Measurements from ENCODE around the gene RNF121. TPM values are rescaled to one million over a fixed set of nuclear protein-coding genes. Genes with fewer than 3 reads are reported as not detected.

RNF121 gene
- total and polyA plus RNA-seq, 2 of the 13 experiments (the other 11 are each of a cell fraction or from before 2014, with no cell fraction given): 28.6 to 44.3 TPM

DNA sequence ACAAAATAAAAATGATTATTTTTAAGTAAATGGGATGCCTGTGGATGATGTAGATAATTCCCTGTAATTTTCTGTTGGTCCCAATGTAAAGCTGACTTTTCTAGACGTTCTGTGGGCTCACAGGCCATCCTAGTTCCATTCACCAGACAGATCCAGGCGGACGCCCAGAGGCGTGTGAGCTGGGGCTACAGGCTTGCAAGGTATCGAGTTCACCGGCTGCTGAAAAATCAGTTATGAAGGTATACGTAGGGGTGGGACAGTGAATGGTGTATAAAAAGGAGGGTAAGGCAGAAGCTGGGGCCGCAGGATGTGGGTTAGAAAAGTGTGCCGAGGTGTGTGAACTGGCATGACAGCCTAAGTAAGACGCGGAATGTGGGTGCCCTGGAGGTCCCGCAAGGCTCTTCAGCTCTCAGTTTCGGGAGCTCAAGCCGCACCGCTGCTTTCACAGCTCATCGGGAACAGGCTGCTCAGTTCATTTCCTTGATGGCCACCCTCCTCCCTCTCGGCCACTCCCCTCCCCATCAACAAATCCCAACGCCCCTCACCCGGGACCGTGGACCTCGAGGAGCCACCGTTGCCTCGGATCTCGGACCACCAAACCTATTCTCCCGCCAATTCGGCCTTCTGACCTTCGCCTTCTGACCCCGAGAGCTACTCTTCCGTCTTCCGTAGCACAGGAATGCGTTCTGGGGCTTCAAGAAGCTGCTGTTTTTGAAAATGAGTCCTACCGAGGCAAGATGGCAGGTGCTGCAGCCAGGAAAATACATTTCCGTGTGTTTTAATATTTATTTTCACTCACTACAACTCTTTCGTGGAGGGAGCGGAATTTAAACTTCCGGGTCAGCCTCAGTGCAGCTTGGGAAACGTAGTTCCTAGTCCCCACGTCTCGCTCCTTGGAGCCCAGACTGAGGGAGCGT, 768 bp upstream of the RNF121 start, which contains the start of gene XNDC1N (continued):
- TF ChIP-seq GFI1 (CRISPR knock-in tag; IDR thresholded peaks at IDR 0.05; ENCODE audit: borderline replicate concordance) (no peak), ZNF230 (CRISPR knock-in tag; IDR thresholded peaks at IDR 0.05) (no peak), ZNF432 (CRISPR knock-in tag; IDR thresholded peaks at IDR 0.05; ENCODE audit: borderline replicate concordance) (no peak), KDM2A (CRISPR knock-in tag; IDR thresholded peaks at IDR 0.05; ENCODE audit: borderline replicate concordance, low read depth) (peak; percentile 36), SSRP1 (CRISPR knock-in tag; IDR thresholded peaks at IDR 0.05) (no peak), ZNF44 (CRISPR knock-in tag; IDR thresholded peaks at IDR 0.05) (0 out of 2 replicates have a peak, but pooled peaks have one; percentile 8), ZNF382 (CRISPR knock-in tag; IDR thresholded peaks at IDR 0.05; ENCODE audit: borderline replicate concordance) (no peak), MAFK (conservative IDR thresholded peaks at IDR 0.05 in 1 of 2, IDR thresholded peaks at IDR 0.05 in 1 of 2; ENCODE audit: low read length in 2 of 2) (no peak), NR2F1 (CRISPR knock-in tag; IDR thresholded peaks at IDR 0.05) (peak in 1 of 2 experiments; percentile 83; a peak in 1 of 4 replicates), HNF4G (IDR thresholded peaks at IDR 0.05; ENCODE audit: borderline replicate concordance, low read depth, low read length) (no peak), HNF4G (CRISPR knock-in tag; IDR thresholded peaks at IDR 0.05; ENCODE audit: borderline replicate concordance, low read depth) (0 out of 2 replicates have a peak, but pooled peaks have one; percentile 14), ZNF510 (CRISPR knock-in tag; IDR thresholded peaks at IDR 0.05; ENCODE audit: low read depth) (no peak; the same call in 1 of the 2 replicates), ZBTB21 (CRISPR knock-in tag; IDR thresholded peaks at IDR 0.05) (no peak), ZNF451 (CRISPR knock-in tag; IDR thresholded peaks at IDR 0.05) (no peak)
- TF ChIP-seq, protein P1, sequence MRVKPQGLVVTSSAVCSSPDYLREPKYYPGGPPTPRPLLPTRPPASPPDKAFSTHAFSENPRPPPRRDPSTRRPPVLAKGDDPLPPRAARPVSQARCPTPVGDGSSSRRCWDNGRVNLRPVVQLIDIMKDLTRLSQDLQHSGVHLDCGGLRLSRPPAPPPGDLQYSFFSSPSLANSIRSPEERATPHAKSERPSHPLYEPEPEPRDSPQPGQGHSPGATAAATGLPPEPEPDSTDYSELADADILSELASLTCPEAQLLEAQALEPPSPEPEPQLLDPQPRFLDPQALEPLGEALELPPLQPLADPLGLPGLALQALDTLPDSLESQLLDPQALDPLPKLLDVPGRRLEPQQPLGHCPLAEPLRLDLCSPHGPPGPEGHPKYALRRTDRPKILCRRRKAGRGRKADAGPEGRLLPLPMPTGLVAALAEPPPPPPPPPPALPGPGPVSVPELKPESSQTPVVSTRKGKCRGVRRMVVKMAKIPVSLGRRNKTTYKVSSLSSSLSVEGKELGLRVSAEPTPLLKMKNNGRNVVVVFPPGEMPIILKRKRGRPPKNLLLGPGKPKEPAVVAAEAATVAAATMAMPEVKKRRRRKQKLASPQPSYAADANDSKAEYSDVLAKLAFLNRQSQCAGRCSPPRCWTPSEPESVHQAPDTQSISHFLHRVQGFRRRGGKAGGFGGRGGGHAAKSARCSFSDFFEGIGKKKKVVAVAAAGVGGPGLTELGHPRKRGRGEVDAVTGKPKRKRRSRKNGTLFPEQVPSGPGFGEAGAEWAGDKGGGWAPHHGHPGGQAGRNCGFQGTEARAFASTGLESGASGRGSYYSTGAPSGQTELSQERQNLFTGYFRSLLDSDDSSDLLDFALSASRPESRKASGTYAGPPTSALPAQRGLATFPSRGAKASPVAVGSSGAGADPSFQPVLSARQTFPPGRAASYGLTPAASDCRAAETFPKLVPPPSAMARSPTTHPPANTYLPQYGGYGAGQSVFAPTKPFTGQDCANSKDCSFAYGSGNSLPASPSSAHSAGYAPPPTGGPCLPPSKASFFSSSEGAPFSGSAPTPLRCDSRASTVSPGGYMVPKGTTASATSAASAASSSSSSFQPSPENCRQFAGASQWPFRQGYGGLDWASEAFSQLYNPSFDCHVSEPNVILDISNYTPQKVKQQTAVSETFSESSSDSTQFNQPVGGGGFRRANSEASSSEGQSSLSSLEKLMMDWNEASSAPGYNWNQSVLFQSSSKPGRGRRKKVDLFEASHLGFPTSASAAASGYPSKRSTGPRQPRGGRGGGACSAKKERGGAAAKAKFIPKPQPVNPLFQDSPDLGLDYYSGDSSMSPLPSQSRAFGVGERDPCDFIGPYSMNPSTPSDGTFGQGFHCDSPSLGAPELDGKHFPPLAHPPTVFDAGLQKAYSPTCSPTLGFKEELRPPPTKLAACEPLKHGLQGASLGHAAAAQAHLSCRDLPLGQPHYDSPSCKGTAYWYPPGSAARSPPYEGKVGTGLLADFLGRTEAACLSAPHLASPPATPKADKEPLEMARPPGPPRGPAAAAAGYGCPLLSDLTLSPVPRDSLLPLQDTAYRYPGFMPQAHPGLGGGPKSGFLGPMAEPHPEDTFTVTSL (CRISPR knock-in tag; IDR thresholded peaks at IDR 0.05; ENCODE audit: borderline replicate concordance): peak; percentile 60; the same call in 1 of the 2 replicates
- TF ChIP-seq, protein P2, sequence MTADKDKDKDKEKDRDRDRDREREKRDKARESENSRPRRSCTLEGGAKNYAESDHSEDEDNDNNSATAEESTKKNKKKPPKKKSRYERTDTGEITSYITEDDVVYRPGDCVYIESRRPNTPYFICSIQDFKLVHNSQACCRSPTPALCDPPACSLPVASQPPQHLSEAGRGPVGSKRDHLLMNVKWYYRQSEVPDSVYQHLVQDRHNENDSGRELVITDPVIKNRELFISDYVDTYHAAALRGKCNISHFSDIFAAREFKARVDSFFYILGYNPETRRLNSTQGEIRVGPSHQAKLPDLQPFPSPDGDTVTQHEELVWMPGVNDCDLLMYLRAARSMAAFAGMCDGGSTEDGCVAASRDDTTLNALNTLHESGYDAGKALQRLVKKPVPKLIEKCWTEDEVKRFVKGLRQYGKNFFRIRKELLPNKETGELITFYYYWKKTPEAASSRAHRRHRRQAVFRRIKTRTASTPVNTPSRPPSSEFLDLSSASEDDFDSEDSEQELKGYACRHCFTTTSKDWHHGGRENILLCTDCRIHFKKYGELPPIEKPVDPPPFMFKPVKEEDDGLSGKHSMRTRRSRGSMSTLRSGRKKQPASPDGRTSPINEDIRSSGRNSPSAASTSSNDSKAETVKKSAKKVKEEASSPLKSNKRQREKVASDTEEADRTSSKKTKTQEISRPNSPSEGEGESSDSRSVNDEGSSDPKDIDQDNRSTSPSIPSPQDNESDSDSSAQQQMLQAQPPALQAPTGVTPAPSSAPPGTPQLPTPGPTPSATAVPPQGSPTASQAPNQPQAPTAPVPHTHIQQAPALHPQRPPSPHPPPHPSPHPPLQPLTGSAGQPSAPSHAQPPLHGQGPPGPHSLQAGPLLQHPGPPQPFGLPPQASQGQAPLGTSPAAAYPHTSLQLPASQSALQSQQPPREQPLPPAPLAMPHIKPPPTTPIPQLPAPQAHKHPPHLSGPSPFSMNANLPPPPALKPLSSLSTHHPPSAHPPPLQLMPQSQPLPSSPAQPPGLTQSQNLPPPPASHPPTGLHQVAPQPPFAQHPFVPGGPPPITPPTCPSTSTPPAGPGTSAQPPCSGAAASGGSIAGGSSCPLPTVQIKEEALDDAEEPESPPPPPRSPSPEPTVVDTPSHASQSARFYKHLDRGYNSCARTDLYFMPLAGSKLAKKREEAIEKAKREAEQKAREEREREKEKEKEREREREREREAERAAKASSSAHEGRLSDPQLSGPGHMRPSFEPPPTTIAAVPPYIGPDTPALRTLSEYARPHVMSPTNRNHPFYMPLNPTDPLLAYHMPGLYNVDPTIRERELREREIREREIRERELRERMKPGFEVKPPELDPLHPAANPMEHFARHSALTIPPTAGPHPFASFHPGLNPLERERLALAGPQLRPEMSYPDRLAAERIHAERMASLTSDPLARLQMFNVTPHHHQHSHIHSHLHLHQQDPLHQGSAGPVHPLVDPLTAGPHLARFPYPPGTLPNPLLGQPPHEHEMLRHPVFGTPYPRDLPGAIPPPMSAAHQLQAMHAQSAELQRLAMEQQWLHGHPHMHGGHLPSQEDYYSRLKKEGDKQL (CRISPR knock-in tag; IDR thresholded peaks at IDR 0.05; ENCODE audit: low read depth): no peak

Measured in HepG2 (cell line).